Measurements from ENCODE around the gene TP53INP2. TPM values are rescaled to one million over a fixed set of nuclear protein-coding genes. Genes with fewer than 3 reads are reported as not detected.

Gene TP53INP2
- total and polyA plus RNA-seq, 2 donors from 2014 or later: 23.3 to 31.9 TPM

- Histone ChIP-seq H3K4me1 (ENCODE audit: control insufficient read depth in 2 of 3, insufficient read depth in 2 of 3, low read depth in 1 of 3, low read length in 3 of 3) (no peaks in the 10 kb centered on the region), H3K27ac (ENCODE audit: low read depth in 2 of 2, low read length in 2 of 2) (no peak overlapping the region), H3K27me3 (ENCODE audit: control insufficient read depth, insufficient read depth, low read length) (no peaks in the 10 kb centered on the region), H3K9ac (ENCODE audit: low read length in 3 of 3) (no peak overlapping the region), H3K4me3 (ENCODE audit: low read length in 3 of 3) (no peak overlapping the region), H3K9me3 (ENCODE audit: control insufficient read depth in 2 of 3, insufficient read depth in 1 of 3, low read length in 3 of 3) (no peaks in the 10 kb centered on the region), H3K36me3 (ENCODE audit: control insufficient read depth in 2 of 3, insufficient read depth in 3 of 3, low read length in 3 of 3) (peaks cover 2 to 35% (median 19%) of the 10 kb centered on the region in 3 donors)
- DNase-seq (no peak), FAIRE-seq (no peak)
- TF ChIP-seq CTCF (IDR thresholded peaks at IDR 0.05; ENCODE audit: borderline replicate concordance, extremely low read depth, insufficient read depth): no peak
- intact Hi-C loops (cut with DNase I): no loop called here
Observed at GRCh38 chr20:34724172-34724571, 20.0 kb downstream of the TP53INP2 start.

- Histone ChIP-seq H3K9ac (ENCODE audit: low read length in 3 of 3) (no peak overlapping the region), H3K9me3 (ENCODE audit: control insufficient read depth in 2 of 3, insufficient read depth in 1 of 3, low read length in 3 of 3) (no peaks in the 10 kb centered on the region), H3K36me3 (ENCODE audit: control insufficient read depth in 2 of 3, insufficient read depth in 3 of 3, low read length in 3 of 3) (peaks cover 4 to 47% (median 21%) of the 10 kb centered on the region in 3 donors), H3K27ac (ENCODE audit: low read depth in 2 of 2, low read length in 2 of 2) (no peak overlapping the region), H3K27me3 (ENCODE audit: control insufficient read depth, insufficient read depth, low read length) (no peaks in the 10 kb centered on the region), H3K4me1 (ENCODE audit: control insufficient read depth in 2 of 3, insufficient read depth in 2 of 3, low read depth in 1 of 3, low read length in 3 of 3) (no peaks in the 10 kb centered on the region), H3K4me3 (ENCODE audit: low read length in 3 of 3) (no peak overlapping the region)
- no peak for FAIRE-seq
- TF ChIP-seq CTCF (IDR thresholded peaks at IDR 0.05; ENCODE audit: borderline replicate concordance, extremely low read depth, insufficient read depth): no peak
- DNase-seq: no peak
- intact Hi-C loops (cut with DNase I): no loop called here
Observed at GRCh38 chr20:34729416-34729815, 25.3 kb downstream of the TP53INP2 start.

- DNase-seq: no peak
- H3K27me3 ChIP-seq (ENCODE audit: control insufficient read depth, insufficient read depth, low read length): no peaks in the 10 kb centered on the region
- peaks cover 2 to 33% (median 8%) of the 10 kb centered on the region in 3 donors for H3K36me3 ChIP-seq (ENCODE audit: control insufficient read depth in 2 of 3, insufficient read depth in 3 of 3, low read length in 3 of 3)
- H3K4me3 ChIP-seq (ENCODE audit: low read length in 3 of 3): no peak overlapping the region
- H3K4me1 ChIP-seq (ENCODE audit: control insufficient read depth in 2 of 3, insufficient read depth in 2 of 3, low read depth in 1 of 3, low read length in 3 of 3): no peaks in the 10 kb centered on the region
- no peak for FAIRE-seq
- intact Hi-C loops (cut with DNase I): no loop called here
- no peak for TF ChIP-seq CTCF (IDR thresholded peaks at IDR 0.05; ENCODE audit: borderline replicate concordance, extremely low read depth, insufficient read depth)
- H3K9ac ChIP-seq (ENCODE audit: low read length in 3 of 3): no peak overlapping the region
- H3K9me3 ChIP-seq (ENCODE audit: control insufficient read depth in 2 of 3, insufficient read depth in 1 of 3, low read length in 3 of 3): no peaks in the 10 kb centered on the region
- no peak overlapping the region for H3K27ac ChIP-seq (ENCODE audit: low read depth in 2 of 2, low read length in 2 of 2)
Observed at GRCh38 chr20:34732523-34732922, 28.4 kb downstream of the TP53INP2 start.

GRCh38 chr20:34736106-34736735 lies 32.1 kb downstream of the TP53INP2 start:
- no peak overlapping the region for H3K27ac ChIP-seq (ENCODE audit: low read depth in 2 of 2, low read length in 2 of 2)
- H3K4me3 ChIP-seq (ENCODE audit: low read length in 3 of 3): no peak overlapping the region
- no peak for TF ChIP-seq CTCF (IDR thresholded peaks at IDR 0.05; ENCODE audit: borderline replicate concordance, extremely low read depth, insufficient read depth)
- FAIRE-seq: no peak
- no peaks in the 10 kb centered on the region for H3K27me3 ChIP-seq (ENCODE audit: control insufficient read depth, insufficient read depth, low read length)
- H3K9ac ChIP-seq (ENCODE audit: low read length in 3 of 3): no peak overlapping the region
- no peaks in the 10 kb centered on the region for H3K9me3 ChIP-seq (ENCODE audit: control insufficient read depth in 2 of 3, insufficient read depth in 1 of 3, low read length in 3 of 3)
- H3K4me1 ChIP-seq (ENCODE audit: control insufficient read depth in 2 of 3, insufficient read depth in 2 of 3, low read depth in 1 of 3, low read length in 3 of 3): peaks cover 0 to 2% (median 0%) of the 10 kb centered on the region in 3 donors
- no peak for DNase-seq
- peaks cover 0 to 35% (median 8%) of the 10 kb centered on the region in 3 donors for H3K36me3 ChIP-seq (ENCODE audit: control insufficient read depth in 2 of 3, insufficient read depth in 3 of 3, low read length in 3 of 3)
- intact Hi-C loops (cut with DNase I): no loop called here
